Suppressor macrophage treated with lipopolysaccharide for 4 hours (primary cell): ENCODE measurements around the gene ENG.
"Not testable (repeated sequence)": the region's sequence is repeated elsewhere in the genome, so short reads cannot be mapped to it uniquely, and the experiment has no call there.

Experiments
- DNase-seq: peaks from one replicate; pipeline ENCODE4 v3.0.0-alpha.2; 2020

Gene ENG

DNA sequence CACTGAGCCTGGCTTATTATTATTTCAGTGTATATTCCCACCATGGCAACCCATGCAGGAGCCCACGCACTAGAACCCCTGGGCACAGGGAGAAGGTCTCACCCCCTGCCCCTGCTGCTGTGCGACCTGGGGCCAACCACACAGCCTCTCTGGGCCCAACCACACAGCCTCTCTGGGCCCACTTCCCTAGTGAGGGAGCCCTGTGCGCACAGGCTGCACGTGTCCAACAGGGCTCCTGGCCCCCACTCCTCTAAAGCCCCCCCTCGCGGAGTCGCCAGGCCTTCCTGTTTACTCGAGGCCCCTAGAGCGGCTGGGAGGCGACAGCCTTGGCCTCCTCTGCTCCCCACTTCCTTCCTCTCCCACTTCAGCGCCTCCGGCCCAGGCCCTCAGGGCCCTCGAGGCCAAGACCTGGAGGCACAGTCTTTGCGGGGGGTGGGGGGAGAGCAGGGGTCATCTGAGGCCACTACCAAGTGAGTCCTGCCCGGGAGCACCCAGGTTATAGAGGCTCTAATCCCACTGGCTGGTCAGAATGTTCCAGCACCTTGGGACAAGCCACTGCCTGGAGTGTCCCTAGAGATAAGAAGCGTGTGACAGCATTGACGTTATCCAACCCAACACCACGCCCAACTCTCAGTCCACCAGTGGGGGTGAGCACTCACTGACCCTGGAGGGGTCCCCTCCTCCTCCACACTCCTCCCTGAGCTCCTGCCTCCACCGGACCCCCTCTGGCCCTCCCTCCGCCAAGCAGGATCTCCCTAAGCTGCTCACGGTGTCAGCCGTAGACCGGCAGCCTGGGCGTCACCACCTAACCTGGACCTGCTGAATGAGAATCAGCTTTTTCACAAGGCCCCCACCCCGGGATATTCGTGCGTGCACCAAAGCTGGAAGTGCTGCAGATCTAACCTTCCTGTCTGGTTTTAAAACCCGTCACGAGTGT, 7.9 kb upstream of the ENG start:
- DNase-seq: peak; percentile 60

DNA sequence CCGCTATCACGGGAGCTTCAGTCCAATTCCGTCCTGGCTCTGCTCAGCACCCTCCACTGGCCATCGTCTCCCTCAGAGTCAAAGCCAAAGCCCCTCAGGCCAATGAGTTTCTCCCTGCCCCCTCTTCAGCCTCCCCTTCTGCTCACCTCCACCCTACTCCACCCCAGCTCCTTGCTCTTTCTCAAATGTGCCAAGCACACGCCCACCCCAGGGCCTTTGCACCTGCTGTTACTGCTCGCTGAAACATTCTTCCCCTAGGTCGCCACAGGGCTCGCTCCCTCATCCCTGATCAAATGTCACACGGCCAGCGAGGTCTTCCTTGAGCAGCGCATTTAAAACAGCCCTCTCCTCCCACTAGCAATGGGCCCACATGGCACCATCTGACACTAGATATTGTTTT, 6.3 kb upstream of the ENG start:
- no peak for DNase-seq

DNA sequence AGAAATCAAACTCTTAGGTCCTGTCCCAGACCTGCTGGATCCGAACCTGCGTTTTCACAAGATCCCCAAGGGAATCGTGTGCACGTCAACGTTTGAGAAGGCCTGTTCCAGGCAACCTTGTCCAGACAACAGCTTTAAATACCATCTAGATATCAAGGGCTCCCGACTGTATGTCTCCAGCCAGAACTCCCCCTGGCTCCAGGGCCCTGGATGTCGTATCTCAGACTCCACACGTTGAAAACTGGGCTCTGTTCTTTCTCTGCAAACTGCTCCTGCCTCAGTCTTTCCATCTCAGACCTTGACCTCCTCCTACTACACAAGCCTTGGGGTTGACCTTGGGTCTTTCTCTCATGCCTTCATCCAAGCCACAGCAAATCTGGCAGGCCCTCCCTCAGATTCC, 5.8 kb upstream of the ENG start:
- no peak for DNase-seq

DNA sequence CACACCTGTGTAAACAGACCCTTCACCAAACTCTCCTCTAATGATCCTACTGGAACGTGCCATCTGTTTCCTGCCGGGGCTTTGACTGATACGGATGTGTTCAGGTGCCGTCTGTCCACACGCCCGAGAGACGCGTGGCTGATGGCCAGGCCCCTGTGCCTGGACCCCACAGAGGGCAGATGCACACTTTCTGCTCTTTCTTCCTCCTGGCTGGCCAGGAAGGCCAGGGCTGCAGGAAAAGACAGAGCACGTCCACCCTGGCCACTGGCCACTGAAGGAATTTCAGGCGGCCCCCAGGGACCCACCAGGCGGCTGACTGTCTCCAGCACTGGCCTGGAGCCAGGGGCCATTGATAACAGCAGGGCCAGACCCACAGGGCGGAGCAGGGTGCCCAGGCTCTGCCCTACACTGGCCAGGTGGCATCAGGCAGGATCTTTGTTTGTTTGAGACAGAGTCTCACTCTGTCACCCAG, 3.6 kb upstream of the ENG start:
- no peak for DNase-seq

DNA sequence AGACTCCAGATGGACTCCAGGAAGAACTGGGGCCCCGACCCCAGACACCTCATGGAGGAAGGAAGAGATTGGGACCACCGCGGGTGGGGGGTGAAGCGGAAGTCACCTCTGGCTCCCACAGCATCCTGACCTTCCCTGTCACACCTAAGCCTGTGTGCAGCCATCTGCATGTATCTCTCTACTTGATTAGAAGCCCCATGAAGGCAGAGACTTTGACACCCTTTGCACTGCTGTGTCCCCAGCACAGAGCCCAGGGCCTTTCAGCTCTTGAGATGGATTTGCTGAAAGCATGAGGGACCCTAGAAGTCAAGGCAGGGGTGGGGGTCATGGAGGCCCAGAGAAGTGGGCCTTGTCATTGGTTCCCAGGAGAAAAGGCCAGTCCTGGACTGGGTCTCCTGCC, 2.8 kb upstream of the ENG start:
- no peak for DNase-seq

DNA sequence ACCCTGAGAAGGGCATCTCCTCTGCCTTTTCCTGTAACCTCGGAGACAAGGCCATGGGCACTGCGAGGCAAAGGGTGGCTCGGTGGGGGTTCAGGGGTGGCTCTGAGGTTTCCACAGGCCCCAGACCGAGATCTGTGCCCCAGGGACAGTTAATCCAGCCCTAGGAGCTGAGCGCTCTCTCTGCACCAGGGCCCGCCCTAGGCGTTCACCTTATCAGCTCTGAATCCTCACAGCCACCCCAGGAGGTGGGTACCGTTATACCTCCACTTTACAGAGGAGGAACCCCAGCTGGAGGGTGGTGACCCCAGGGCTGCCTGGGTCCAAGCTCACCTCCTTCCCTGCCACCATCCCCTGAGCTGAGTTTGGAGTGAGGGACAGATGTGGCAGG, 2.3 kb upstream of the ENG start:
- no peak for DNase-seq

DNA sequence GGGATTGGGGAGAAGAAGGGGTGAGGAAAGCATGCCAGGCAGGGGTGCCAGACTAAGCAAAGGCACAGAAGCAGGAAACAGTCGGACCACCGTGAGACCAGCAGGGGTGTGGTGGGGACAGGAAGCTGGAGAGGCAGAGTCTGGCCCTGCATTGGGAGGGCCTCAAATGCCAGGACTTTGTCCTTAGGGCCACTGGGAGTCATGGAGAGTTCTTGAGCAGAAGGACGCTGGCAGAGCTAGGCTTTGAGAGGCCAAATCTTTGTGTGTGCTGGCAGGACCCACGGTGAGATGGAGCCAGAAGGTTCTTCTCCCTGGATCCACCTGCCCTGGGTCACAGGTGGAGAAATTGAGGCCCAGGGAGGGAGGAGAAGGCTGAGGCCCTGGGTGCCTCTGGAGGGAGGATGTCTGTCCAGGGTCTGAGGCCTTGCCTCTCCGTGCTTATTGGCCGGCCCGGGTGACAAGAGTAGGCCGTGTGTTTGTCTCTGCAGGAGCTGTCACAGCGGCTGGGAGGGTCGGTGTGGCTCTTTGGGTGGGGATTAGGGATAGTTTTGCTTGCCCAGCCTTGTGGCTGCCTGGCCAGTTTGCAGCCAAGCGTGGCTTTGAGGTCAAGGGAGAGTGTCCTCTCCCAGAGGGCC, 1.8 kb upstream of the ENG start:
- DNase-seq: no peak

DNA sequence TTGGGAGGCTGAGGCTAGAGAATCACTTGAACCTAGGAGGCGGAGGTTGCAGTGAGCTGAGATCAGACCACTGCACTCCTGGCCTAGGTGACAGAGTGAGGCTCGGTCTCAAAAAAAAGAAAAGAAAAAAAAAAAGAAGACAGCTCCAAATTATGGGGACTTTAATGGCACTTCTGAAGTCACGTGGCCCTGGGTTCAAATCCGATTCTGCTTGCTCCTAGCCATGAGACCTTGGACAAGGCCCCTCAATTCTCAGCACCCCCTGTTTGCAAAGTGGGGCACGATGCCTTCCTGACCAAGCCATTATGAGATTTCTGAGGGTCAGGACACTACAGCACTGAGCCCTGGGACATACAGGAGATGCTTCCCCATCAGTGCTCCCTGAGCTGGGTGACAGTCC, 1.1 kb upstream of the ENG start:
- no peak for DNase-seq

DNA sequence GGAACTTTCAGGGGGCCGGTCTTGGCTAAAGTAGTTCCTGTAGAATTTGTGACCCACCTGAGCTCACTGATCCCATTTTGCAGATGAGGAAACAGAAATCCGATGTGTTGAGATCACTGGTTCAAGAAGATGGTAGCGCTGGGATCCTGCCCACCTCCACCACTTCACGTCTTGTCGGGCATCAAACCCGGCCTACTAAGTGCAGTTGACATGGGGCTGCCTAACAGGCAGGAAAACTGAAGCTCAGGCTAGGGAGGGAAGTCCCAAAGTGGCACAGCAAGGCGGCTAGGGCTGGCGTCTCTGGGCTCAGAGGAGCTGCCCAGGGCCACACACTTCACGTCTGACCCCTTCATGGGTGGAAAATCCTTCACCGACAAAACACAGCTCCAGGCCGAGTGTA, 502 bp upstream of the ENG start:
- no peak for DNase-seq

DNA sequence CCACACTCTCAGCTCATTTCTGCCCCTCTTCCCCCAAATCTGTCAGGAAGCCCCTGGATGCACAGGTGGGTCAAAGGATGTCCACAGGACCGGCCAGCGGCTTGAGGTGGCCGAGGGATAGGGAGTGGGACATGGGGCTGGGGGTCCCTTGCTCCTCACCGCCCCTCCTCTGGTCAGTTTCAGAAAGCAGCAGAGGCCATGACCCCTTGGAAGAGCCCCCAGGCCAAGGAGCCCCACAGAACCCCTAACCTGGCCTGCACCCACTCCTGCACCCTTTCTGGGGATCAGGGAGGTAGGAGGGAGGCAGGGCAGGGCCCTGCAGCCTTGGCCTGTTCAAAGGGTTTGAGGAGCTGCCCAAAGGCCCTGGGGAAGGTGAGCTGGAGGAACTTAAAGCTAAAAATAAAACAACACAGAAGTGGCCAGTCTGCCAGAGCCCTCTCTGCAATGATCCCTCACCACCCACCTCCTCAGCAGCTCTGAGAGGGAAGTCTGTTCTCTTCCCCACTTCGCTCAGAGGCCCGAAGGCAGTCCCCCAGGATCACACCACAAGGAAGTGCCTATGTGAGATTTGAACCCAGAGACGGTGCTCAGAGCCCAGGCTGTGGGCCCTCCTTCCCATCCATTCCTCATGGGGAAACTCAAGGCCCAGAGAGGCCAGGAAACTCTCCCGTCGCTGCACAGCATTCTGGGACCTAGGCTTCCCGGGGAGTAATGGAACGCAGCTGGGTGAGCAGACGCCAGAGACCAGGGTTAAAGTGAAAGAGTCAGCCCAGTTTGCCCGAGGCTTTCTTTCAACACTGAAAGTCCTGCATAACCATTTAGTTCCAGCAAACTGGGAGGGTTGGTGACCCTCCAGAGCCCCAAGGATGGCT, 910 bp downstream of the ENG start:
- peak; percentile 51 for DNase-seq

DNA sequence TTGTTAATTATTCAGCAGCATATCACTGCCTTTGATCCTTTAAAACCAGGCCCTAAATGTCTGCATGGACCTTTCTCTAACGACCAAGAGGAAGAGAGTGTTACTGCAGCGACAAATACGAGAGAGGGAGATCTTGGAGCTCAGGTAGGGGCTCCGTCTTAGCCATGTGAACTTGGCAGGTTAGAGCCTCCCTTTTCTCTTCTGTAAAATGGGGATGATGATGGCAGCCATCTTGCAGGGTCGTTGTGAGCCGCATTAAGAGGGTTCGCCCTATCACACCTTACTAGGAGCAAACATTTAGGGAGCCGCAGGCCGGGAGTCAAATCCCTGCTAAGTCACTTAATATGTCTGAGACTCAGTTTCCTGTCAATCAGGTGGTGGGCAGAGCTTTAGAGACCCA, 1.6 kb downstream of the ENG start:
- no peak for DNase-seq

DNA sequence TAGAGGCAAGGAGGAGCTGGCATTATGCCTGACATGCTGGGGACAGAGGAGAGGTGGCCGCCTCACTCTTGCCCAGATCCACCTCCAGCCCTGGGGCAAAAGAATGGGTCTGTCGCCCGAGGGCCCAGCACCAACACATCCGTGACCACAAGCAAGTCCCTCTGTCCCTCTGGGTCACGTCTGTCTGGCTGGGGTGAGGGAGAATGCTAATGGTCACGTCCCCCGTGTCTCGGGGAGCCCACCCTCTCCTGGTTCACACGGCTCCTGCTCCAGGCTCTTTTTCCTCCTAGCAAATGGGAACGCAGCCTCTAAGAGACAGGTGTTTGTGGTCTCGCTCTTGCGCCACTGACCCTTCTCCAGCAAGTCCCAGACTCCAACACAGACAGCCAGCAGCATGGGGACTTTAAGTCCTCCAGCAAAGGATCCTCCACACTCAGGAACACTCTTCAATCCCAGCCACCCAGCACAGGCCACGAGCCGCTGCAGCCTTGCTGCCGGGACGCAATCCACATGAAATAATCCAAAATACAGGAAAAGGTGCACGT, 4.1 kb downstream of the ENG start:
- DNase-seq: no peak

DNA sequence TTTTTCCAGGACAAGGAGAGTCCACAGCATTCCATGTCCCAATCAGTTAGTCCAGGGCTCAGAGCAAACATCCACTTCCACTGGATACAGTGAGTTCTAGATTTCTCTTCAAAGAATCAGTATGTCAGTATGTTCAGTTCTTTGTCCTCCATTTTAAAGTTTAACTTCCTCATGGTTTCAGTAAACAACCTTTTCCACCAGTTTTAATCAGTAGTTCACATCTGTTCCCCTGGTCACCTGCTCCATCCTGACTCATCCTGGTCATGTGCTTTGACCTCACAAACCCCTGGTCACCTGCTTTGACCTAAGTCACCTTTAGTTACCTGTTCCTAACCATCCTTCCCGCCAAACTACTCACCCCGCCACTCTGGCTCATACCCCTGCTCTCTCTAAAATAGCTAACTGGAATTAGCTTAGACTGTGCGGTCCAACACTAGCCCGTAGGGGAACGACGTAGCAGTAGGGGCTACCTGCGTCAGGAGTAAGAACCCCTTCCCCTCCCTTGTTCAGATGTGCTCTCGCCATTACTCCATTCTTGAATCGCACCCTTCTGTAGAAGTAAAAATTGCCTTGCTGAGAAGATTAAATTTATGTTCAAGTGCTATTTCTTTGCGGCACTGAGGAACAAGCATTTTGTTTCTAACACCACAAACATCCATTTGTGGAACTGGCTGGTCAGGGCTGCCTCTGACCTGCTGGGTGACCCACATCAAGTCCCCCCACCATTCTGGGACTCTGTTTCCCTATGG, 5.5 kb downstream of the ENG start:
- DNase-seq: no peak

DNA sequence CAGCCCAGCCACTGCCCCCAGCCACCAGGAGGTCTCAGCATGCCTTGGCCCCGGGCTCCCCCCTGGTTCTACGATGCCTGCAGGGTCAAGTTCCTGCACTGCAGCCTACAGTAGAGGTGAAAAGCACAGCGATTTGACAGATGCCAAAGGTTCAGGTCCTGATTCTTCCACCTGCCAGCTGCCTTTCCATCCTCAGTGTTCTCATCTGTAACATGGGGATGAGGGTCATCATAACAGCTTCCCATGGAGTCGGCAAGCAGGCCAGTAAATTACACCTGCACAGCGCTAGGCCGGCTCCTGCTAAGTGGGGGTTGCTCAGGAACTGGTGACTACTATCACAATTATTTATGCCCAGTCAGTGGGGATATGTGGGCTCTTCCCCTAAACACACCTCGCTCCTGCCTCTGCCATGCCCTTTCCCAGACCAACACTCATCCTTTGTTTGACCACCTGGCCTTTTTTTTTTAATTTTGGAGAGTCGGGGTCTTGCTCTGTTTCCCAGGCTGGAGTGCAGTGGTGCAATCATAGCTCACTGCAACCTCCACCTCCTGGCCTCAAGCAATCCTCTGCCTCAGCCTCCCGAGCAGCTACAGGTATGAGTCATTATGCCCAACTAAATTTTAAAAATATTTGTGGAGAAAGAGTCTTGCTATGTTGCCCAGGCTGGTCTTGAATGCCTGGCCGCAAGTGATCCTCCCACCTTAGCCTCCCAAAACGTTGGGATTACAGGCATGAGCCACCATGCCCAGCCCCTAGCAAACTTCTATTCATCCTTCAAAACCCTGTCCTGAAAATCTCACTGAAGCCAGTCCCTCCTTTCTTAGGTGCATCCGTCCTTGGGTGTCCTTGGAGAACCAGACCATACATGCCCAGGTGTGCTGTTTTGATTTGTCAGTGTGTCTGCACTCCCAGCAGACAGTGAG, 6.4 kb downstream of the ENG start:
- DNase-seq: no peak

DNA sequence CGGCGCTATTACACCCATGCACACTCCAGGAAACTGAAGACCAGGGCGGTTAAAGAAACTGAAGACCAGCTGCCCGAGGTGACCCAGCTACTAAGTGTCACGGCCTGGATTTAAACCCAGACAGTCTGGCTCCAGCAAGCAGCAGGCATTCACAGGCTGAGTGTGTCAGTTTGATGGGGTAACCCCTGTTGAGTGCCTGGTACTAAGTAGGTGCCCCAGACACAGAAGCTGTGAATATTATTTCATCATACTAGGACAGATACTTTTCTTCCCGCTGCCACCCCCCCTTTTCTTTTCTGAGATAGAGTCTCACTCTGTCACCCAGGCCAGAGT, 7.3 kb downstream of the ENG start:
- DNase-seq: no peak

DNA sequence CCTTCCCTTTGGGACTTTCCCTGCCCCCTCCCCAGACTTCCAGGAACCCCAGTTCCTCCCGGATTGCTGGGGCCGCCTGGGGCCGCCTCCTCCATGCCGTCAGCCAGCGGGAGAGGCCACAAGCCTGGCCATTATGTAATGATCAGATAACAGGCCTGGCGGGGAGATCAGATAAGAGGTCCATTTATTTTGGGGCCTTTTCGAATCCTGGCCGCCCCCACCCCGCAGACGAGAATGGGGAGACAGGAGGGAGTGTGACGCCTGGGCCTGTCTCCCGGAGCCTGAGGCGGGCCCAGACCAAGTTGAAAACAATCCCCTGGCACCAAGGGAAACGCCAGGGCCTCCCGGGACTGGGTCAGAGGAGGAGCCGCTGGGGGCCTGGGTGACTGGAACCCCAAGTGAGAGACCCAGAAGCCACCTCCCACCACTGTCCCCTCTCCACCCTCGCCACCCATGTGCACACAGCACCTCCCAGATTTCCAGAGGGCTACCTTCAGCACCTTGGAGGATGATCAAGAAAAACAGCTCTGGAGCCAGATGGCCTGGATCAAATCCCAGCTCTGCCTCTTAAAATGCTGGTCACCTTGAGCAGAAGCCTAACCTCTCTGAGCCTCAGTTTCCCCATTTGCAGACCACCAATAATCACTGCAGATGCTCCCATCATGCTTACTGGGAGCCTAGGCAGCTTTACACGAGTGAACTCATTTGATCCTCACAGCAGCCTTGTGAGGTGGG, 7.8 kb downstream of the ENG start:
- no peak for DNase-seq

DNA sequence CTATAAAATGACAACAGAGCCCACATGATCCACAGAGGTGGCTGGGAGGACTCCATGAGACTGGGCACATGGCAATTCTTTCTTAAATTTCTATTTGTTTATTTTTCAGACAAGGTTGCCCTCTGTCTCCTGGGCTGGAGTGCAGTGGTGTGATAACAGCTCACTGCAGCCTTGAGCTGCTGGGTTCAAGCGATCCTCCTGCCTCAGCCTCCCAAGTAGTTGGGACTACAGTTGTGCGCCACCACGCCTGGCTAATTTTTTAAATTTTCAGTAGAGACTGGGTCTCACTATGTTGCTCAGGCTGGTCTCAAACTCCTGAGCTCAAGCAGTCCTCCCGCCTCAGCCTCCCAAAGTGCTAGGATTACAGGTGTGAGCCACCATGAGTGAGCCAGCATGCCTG, 8.8 kb downstream of the ENG start:
- DNase-seq: not testable (repeated sequence)

DNA sequence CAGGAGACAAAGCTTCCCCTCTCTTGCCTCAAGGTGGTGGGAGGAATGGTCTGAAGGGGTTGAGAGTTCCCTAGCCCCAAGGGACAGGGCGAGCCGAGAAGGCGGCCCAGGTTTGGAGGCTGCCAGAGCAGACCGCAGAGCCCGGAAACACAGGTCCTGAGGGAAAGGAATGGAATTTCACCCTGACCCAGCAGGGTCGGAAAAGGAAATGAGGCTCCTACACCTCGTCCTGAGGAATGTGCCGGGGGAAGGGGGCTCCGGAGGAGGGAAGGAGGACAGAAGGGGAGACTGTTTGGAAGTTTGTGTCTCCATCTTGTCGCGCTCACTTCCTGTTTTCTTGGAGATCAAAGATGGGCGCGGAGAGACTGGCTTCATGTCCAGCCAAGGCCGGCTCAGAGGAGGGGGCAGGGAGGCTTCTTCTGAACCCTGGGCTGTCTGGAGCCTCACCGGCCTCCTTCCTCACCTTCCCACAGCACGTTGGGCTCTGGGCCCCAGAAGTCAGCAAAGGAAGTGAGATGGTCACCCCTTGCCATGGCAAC, 9.6 kb downstream of the ENG start:
- DNase-seq: no peak

DNA sequence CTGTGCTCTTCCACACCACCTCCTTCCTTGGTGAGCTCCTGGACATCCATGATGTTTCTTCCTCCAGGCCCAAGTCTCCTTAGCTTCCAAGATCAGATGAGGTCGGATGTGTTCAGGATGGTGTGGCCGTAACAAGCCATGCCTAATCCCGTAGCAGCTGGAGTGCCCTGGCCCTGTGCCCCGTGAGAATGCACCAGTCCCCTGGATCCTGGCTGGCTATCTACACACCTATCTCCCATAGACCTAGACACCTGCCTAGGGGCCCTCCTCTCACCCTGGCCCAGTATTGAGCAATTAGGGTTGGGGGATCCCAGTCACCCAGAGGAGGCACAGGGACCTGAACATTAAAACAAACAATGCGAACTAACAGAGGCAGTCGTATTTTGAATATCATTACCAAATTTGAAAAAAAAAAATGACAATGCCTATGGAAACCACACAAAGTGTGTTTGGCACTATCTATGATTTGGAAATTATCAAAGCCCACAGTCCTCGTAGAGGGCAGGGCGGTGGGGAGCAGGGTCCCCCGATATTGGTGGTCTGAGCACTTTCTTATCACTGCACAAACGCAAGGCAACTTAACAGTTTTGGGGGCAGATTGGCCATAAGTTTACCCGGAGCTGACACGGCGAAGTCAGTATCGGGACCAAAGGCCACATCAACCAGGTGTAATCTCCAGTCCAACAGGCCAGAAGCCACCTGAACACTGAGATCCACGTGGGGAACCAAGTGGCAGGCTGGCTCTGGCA, 13.2 kb downstream of the ENG start:
- no peak for DNase-seq
